Measurements from ENCODE around the gene LMO2. TPM values are rescaled to one million over a fixed set of nuclear protein-coding genes. Genes with fewer than 3 reads are reported as not detected.

The LMO2 gene
- total RNA-seq, 3 donors from 2014 or later (not counting 1 experiment from before 2014, with no cell fraction given), result 2.8 to 9.6 (median 5.6) TPM

GRCh38 chr11:33894398-33894746 is 2.5 kb upstream of the LMO2 start:
- Histone ChIP-seq H3K4me1 (ENCODE audit: control insufficient read depth, insufficient read depth, low read length) (peaks cover 56% of the 10 kb centered on the region), H3K36me3 (ENCODE audit: control insufficient read depth, insufficient read depth, low read length) (no peaks in the 10 kb centered on the region), H3K27me3 (ENCODE audit: control insufficient read depth, insufficient read depth, low read length) (peaks cover 61% of the 10 kb centered on the region), H3K4me3 (ENCODE audit: low read length) (peak overlapping the region; percentile 16), H3K27ac (ENCODE audit: low read length) (peak overlapping the region; percentile 36), H3K9me3 (ENCODE audit: control insufficient read depth, insufficient read depth, low read length) (no peaks in the 10 kb centered on the region)
- Mint-ChIP-seq H3K36me3 (no peaks in the 10 kb centered on the region), H3K4me3 (peak overlapping the region; percentile 85), H3K27ac (peak overlapping the region; percentile 66 to 70), H3K27me3 (ENCODE audit: low read depth in 2 of 2) (peaks cover 52 to 82% of the 10 kb centered on the region in 2 donors), H3K4me1 (peaks cover 37 to 50% of the 10 kb centered on the region in 2 donors), H3K9me3 (no peaks in the 10 kb centered on the region)
- DNase-seq, result peak in 1 of 2 donors; percentile 10
- WGBS (ENCODE audit: insufficient coverage), result 12% methylated on average over 4 of the region's 4 CpGs
- ATAC-seq, result no peak
- no peak for TF ChIP-seq CTCF (IDR thresholded peaks at IDR 0.05)
- intact Hi-C loops (cut with micrococcal nuclease), result no loop called here

- ATAC-seq, result peak; percentile 84 to 90 (median 86)
- peak; percentile 51 to 78 for DNase-seq
- Mint-ChIP-seq H3K4me3 (peak overlapping the region; percentile 85), H3K4me1 (peaks cover 37 to 50% of the 10 kb centered on the region in 2 donors), H3K27me3 (ENCODE audit: low read depth in 2 of 2) (peaks cover 55 to 82% of the 10 kb centered on the region in 2 donors), H3K9me3 (no peaks in the 10 kb centered on the region), H3K36me3 (no peaks in the 10 kb centered on the region), H3K27ac (peak overlapping the region; percentile 66 to 70)
- Histone ChIP-seq H3K27me3 (ENCODE audit: control insufficient read depth, insufficient read depth, low read length) (peaks cover 64% of the 10 kb centered on the region), H3K9me3 (ENCODE audit: control insufficient read depth, insufficient read depth, low read length) (no peaks in the 10 kb centered on the region), H3K27ac (ENCODE audit: low read length) (peak overlapping the region; percentile 36), H3K4me3 (ENCODE audit: low read length) (peak overlapping the region; percentile 16), H3K36me3 (ENCODE audit: control insufficient read depth, insufficient read depth, low read length) (no peaks in the 10 kb centered on the region), H3K4me1 (ENCODE audit: control insufficient read depth, insufficient read depth, low read length) (peaks cover 56% of the 10 kb centered on the region)
- under 1% methylated on average over 12 of the region's 14 CpGs for WGBS (ENCODE audit: insufficient coverage)
- intact Hi-C loops (cut with micrococcal nuclease), result no loop called here
- TF ChIP-seq CTCF (IDR thresholded peaks at IDR 0.05), result no peak
These were observed 2.0 kb upstream of the LMO2 start for GRCh38 chr11:33893711-33894397.

- Mint-ChIP-seq H3K4me1 (peaks cover 37 to 50% of the 10 kb centered on the region in 2 donors), H3K27me3 (ENCODE audit: low read depth in 2 of 2) (peaks cover 60 to 86% of the 10 kb centered on the region in 2 donors), H3K36me3 (no peaks in the 10 kb centered on the region), H3K4me3 (peak overlapping the region; percentile 85), H3K27ac (peak overlapping the region; percentile 66 to 70), H3K9me3 (no peaks in the 10 kb centered on the region)
- peak in 1 of 3 donors; percentile 7 for ATAC-seq
- no peaks in the 10 kb centered on the region for H3K9me3 ChIP-seq (ENCODE audit: control insufficient read depth, insufficient read depth, low read length)
- DNase-seq, result peak in 1 of 2 donors; percentile 11
- H3K4me1 ChIP-seq (ENCODE audit: control insufficient read depth, insufficient read depth, low read length), result peaks cover 53% of the 10 kb centered on the region
- no peak overlapping the region for H3K4me3 ChIP-seq (ENCODE audit: low read length)
- peaks cover 65% of the 10 kb centered on the region for H3K27me3 ChIP-seq (ENCODE audit: control insufficient read depth, insufficient read depth, low read length)
- intact Hi-C loops (cut with micrococcal nuclease), result no loop called here
- H3K27ac ChIP-seq (ENCODE audit: low read length), result no peak overlapping the region
- 34% methylated on average over 11 of the region's 11 CpGs for WGBS (ENCODE audit: insufficient coverage)
- H3K36me3 ChIP-seq (ENCODE audit: control insufficient read depth, insufficient read depth, low read length), result no peaks in the 10 kb centered on the region
- no peak for TF ChIP-seq CTCF (IDR thresholded peaks at IDR 0.05)
These were observed 1.2 kb upstream of the LMO2 start for GRCh38 chr11:33892906-33893594.

All from natural killer cell (primary cell).